GM23338 (cell line): Measurements from ENCODE around the gene HS6ST1.
"Not testable (repeated sequence)": the region's sequence is repeated elsewhere in the genome, so short reads cannot be mapped to it uniquely, and the experiment has no call there.

ENCODE experiments used
- CREB1 ChIP-seq: fragments of 250-450 bp; sonication (Bioruptor Pico); IDR thresholded peaks from 2 replicates; pipeline ENCODE4 v1.5.0; 2020; ENCODE audit warnings: low read depth, mild to moderate bottlenecking, moderate library complexity
- EZH2 ChIP-seq: fragments of 200-600 bp; sonication (generic); IDR thresholded peaks from one replicate; pipeline ENCODE4 v1.8.0; 2017; ENCODE audit warnings: antibody characterized with exemption, mild to moderate bottlenecking, low read depth; ENCODE audit not compliant: unreplicated experiment
- ZNF114 ChIP-seq: fragments of 250-450 bp; sonication (Bioruptor Pico); IDR thresholded peaks from 2 replicates; pipeline ENCODE4 v1.5.0; 2020; ENCODE audit warnings: mild to moderate bottlenecking, moderate library complexity
- TF ChIP-seq, protein P1 (sequence below), 2 experiments: fragments of 200-600 bp in 1 of 2; sonication (generic) in 1 of 2; conservative IDR thresholded peaks; 2 replicates each; pipeline versions ENCODE4 v1.5.1 to v1.6.1; 2016 to 2017; ENCODE audit warnings: antibody characterized with exemption in 2 of 2, low read depth in 2 of 2, mild to moderate bottlenecking in 2 of 2, moderate library complexity in 1 of 2
- TF ChIP-seq, protein P2 (sequence below): IDR thresholded peaks from one replicate; pipeline ENCODE4 v1.6.1; 2018; ENCODE audit warnings: antibody characterized with exemption; ENCODE audit not compliant: unreplicated experiment

- TF ChIP-seq, protein P1, sequence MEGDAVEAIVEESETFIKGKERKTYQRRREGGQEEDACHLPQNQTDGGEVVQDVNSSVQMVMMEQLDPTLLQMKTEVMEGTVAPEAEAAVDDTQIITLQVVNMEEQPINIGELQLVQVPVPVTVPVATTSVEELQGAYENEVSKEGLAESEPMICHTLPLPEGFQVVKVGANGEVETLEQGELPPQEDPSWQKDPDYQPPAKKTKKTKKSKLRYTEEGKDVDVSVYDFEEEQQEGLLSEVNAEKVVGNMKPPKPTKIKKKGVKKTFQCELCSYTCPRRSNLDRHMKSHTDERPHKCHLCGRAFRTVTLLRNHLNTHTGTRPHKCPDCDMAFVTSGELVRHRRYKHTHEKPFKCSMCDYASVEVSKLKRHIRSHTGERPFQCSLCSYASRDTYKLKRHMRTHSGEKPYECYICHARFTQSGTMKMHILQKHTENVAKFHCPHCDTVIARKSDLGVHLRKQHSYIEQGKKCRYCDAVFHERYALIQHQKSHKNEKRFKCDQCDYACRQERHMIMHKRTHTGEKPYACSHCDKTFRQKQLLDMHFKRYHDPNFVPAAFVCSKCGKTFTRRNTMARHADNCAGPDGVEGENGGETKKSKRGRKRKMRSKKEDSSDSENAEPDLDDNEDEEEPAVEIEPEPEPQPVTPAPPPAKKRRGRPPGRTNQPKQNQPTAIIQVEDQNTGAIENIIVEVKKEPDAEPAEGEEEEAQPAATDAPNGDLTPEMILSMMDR (conservative IDR thresholded peaks at IDR 0.05; ENCODE audit: low read depth in 2 of 2), result not testable (repeated sequence)
- TF ChIP-seq EZH2; CREB1 (CRISPR knock-in tag); ZNF114 (CRISPR knock-in tag): not testable (repeated sequence)
- TF ChIP-seq, protein P2, sequence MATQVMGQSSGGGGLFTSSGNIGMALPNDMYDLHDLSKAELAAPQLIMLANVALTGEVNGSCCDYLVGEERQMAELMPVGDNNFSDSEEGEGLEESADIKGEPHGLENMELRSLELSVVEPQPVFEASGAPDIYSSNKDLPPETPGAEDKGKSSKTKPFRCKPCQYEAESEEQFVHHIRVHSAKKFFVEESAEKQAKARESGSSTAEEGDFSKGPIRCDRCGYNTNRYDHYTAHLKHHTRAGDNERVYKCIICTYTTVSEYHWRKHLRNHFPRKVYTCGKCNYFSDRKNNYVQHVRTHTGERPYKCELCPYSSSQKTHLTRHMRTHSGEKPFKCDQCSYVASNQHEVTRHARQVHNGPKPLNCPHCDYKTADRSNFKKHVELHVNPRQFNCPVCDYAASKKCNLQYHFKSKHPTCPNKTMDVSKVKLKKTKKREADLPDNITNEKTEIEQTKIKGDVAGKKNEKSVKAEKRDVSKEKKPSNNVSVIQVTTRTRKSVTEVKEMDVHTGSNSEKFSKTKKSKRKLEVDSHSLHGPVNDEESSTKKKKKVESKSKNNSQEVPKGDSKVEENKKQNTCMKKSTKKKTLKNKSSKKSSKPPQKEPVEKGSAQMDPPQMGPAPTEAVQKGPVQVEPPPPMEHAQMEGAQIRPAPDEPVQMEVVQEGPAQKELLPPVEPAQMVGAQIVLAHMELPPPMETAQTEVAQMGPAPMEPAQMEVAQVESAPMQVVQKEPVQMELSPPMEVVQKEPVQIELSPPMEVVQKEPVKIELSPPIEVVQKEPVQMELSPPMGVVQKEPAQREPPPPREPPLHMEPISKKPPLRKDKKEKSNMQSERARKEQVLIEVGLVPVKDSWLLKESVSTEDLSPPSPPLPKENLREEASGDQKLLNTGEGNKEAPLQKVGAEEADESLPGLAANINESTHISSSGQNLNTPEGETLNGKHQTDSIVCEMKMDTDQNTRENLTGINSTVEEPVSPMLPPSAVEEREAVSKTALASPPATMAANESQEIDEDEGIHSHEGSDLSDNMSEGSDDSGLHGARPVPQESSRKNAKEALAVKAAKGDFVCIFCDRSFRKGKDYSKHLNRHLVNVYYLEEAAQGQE, result not testable (repeated sequence)
These were observed 51.5 kb downstream of the HS6ST1 start for GRCh38 chr2:128267197-128267596.
